ENCODE measurements around the gene TSPEAR.

TSPEAR gene

DNA sequence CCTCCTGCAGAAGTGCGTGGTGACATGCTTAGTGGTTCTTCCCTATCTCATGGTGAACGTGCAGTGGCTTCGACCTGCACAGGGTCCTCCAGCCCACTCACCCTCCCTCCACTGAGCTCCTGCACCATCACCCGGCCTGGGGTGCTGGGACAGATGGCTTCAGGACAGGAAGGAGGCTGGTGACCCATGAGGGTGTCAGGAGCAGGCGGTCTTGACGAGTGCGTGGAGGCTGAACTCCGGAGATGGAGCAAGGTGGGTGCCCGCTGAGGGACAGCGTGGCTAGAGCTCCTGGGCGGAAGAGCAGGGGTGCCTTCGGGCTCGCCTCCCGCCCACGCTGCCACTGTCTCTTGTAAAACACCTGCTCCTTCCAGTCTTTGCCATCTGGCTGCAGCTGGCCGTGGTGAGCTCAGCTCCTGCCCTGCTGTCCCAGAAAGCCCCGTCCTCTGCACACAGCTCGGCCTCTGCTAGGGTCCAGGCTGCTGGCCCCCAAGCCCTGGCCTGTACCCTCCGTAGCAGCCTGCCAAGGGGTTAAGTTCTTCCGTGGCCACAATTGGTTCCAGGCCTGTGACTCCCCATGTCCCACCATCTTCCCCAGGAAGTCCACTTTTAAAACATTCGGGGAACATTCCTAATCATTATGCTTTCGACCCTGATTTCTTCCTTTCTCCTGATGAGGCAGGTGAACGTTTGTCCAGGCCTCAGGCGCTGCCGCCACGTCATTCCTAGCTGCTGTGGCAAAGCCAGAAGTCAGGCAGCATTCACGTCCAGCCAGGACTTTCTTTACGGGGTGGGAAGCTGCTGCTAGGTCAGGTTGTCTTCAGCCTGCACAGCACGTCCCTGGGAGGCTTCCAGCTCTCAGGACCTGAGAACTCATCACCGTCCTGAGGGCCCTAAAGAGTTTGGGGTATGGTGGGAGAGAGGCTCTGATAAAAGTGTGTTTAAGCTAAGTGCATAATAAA, 179.5 kb downstream of the TSPEAR start:
- H3K4me1 ChIP-seq (ENCODE audit: control insufficient read depth, insufficient read depth, low read length): no peaks in the 10 kb centered on the region
- no peak overlapping the region for H3K9ac ChIP-seq (ENCODE audit: low read length)
- no peaks in the 10 kb centered on the region for H3K36me3 ChIP-seq (ENCODE audit: control insufficient read depth, insufficient read depth, low read length)
- H3K27ac ChIP-seq (ENCODE audit: low read depth, low read length): no peak overlapping the region
- no peaks in the 10 kb centered on the region for H3K27me3 ChIP-seq (ENCODE audit: control insufficient read depth, insufficient read depth, low read length)
- 0 out of 2 replicates have a peak, but pooled peaks cover 2% of the 10 kb centered on the region for H3K9me3 ChIP-seq (ENCODE audit: control insufficient read depth, insufficient read depth, low read depth, low read length)
- no peak overlapping the region for H3K4me3 ChIP-seq (ENCODE audit: low read depth, low read length)

DNA sequence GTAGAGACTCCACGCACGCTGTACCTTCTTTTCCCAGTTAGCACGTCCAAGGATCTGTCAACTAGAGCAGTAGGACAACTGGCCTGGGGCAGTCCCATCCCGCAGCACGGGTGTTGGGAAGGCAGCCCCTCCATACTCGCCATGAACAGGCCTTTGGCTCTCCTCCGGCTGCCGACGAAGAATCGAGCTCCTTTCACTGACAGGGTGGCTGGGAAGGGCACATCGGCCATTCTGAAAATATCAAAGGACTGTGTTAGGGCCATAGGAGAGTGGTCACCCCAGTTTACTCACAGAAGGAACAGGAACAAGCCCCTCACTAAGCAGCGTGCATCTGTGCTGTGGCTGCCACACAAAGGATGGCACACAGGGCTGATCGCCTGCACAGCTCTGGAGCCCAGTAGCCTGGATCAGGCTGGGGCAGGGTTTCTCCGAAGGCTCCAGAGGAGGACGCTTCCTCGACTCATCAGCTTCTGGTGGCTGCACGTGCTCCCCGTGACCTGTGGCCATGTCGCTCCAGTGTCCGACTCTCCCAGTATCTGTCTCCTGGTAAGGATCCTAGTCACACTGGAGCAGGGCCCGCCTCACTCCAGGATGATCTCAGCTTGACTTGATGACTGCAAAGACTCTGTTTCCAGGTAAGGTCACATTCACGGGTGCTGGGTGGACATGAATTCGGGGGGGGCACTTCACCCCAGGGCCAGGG, 180.3 kb downstream of the TSPEAR start:
- H3K4me3 ChIP-seq (ENCODE audit: low read depth, low read length): no peak overlapping the region
- H3K9ac ChIP-seq (ENCODE audit: low read length): no peak overlapping the region
- H3K4me1 ChIP-seq (ENCODE audit: control insufficient read depth, insufficient read depth, low read length): no peaks in the 10 kb centered on the region
- H3K27ac ChIP-seq (ENCODE audit: low read depth, low read length): no peak overlapping the region
- no peaks in the 10 kb centered on the region for H3K36me3 ChIP-seq (ENCODE audit: control insufficient read depth, insufficient read depth, low read length)
- 0 out of 2 replicates have a peak, but pooled peaks cover 2% of the 10 kb centered on the region for H3K9me3 ChIP-seq (ENCODE audit: control insufficient read depth, insufficient read depth, low read depth, low read length)
- no peaks in the 10 kb centered on the region for H3K27me3 ChIP-seq (ENCODE audit: control insufficient read depth, insufficient read depth, low read length)

DNA sequence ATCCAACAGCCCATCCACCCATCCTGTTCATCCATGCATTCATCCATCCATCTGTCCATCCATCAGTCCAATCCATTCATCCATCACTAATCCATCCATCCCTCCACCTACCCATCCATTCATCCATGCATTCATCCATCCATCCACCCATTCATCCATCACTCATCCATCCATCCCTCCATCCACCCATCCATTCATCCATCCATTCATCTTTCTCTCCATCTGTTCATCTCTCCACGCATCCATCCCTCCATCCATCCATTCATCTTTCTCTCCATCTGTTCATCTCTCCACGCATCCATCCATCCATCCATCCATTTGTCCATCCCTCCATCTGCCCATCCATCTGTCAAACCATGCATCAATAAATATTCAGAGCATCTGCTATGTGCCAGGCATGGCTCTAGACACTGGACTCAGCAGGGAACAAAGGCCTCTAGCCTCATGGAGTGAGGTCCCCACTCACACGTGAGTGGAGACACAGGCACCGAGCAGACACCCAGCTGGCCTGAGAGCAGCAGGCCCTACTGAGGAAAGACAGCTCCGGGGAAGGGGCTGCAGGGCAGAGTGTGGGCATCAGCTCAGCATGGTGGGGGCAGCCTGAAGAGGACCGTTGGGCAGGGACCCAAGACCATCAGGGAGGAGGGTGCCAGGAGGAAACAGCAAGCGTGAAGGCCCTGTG, 181.0 kb downstream of the TSPEAR start:
- Histone ChIP-seq H3K27ac (ENCODE audit: low read depth, low read length) (no peak overlapping the region), H3K36me3 (ENCODE audit: control insufficient read depth, insufficient read depth, low read length) (no peaks in the 10 kb centered on the region), H3K27me3 (ENCODE audit: control insufficient read depth, insufficient read depth, low read length) (no peaks in the 10 kb centered on the region), H3K4me3 (ENCODE audit: low read depth, low read length) (no peak overlapping the region), H3K9me3 (ENCODE audit: control insufficient read depth, insufficient read depth, low read depth, low read length) (0 out of 2 replicates have a peak, but pooled peaks cover 2% of the 10 kb centered on the region), H3K4me1 (ENCODE audit: control insufficient read depth, insufficient read depth, low read length) (no peaks in the 10 kb centered on the region), H3K9ac (ENCODE audit: low read length) (no peak overlapping the region)

DNA sequence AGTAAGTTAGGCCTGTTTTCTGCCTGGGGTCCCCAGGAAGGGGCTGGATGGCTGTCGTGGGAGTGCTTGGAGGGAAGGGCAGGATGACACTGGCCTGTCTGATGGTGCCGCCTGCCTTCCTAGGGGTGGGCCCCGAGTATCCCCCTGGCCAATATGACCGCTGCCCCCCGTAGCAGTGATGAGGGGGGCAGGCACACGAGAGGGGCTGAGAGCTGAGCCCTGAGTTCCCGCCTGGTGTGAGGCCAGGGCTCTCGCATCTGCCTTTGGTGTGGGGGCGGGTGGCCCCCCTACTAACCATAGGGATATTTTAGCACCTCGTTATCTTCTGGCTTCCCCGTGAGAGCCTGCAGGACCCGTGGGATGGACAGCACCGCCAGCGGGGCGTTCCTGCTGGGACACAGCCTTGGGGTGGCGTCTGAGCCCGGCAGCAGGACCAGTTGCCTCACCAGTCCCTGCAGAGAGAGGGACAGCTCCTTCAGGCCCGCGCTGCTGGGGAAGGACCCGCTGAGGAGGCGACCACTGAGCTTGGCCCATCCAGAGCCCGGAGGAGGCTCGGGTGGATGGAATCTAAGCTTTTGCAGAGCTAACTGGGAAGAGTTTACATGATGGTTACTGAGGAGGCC, 181.8 kb downstream of the TSPEAR start:
- Histone ChIP-seq H3K27me3 (ENCODE audit: control insufficient read depth, insufficient read depth, low read length) (no peaks in the 10 kb centered on the region), H3K4me3 (ENCODE audit: low read depth, low read length) (no peak overlapping the region), H3K9ac (ENCODE audit: low read length) (no peak overlapping the region), H3K9me3 (ENCODE audit: control insufficient read depth, insufficient read depth, low read depth, low read length) (peaks cover 3% of the 10 kb centered on the region; the same call in 1 of the 2 replicates), H3K4me1 (ENCODE audit: control insufficient read depth, insufficient read depth, low read length) (no peaks in the 10 kb centered on the region), H3K36me3 (ENCODE audit: control insufficient read depth, insufficient read depth, low read length) (no peaks in the 10 kb centered on the region), H3K27ac (ENCODE audit: low read depth, low read length) (no peak overlapping the region)

DNA sequence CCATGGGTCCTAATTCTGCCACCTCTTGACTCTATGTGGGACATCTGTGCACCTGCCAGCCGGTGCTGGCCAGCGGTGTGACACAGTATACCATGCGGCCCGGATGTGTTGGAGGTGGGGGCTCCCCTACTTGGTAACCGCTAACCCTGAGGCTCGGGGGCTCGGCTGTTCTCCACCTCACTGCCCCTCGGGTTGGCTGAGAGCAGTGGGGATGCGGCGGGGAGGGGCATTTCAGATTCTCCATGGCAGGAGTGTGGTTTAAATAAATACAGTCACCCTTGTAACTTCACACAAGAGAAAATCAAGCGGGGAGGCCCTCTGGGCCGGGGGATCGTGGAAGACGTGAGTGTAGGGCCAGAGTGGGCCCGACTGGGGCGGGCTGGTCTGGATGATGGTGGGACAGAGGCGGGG, 182.4 kb downstream of the TSPEAR start:
- H3K36me3 ChIP-seq (ENCODE audit: control insufficient read depth, insufficient read depth, low read length): no peaks in the 10 kb centered on the region
- H3K27ac ChIP-seq (ENCODE audit: low read depth, low read length): no peak overlapping the region
- H3K4me1 ChIP-seq (ENCODE audit: control insufficient read depth, insufficient read depth, low read length): no peaks in the 10 kb centered on the region
- H3K27me3 ChIP-seq (ENCODE audit: control insufficient read depth, insufficient read depth, low read length): no peaks in the 10 kb centered on the region
- no peak overlapping the region for H3K4me3 ChIP-seq (ENCODE audit: low read depth, low read length)
- peaks cover 7% of the 10 kb centered on the region; the same call in 1 of the 2 replicates for H3K9me3 ChIP-seq (ENCODE audit: control insufficient read depth, insufficient read depth, low read depth, low read length)
- no peak overlapping the region for H3K9ac ChIP-seq (ENCODE audit: low read length)

DNA sequence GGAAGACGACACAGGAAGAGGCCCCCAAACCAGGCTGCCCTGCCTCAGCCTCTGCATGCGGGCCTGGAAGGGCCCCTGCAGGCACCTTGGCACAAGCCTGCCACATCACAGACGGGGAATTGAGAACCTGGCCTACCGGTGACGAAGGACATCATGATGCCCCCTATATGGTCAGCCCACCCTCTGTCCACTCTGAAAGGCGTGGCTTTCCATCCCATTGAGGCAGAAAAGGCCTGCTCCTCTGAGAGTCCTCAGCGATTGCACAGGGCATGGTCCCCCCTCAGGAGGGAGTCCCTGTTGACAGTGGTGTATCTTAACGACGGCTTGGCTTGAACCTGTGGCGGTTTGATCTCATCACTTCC, 182.8 kb downstream of the TSPEAR start:
- peaks cover 11% of the 10 kb centered on the region for H3K9me3 ChIP-seq (ENCODE audit: control insufficient read depth, insufficient read depth, low read depth, low read length)
- H3K27me3 ChIP-seq (ENCODE audit: control insufficient read depth, insufficient read depth, low read length): no peaks in the 10 kb centered on the region
- no peak overlapping the region for H3K27ac ChIP-seq (ENCODE audit: low read depth, low read length)
- H3K4me1 ChIP-seq (ENCODE audit: control insufficient read depth, insufficient read depth, low read length): no peaks in the 10 kb centered on the region
- no peak overlapping the region for H3K9ac ChIP-seq (ENCODE audit: low read length)
- no peak overlapping the region for H3K4me3 ChIP-seq (ENCODE audit: low read depth, low read length)
- no peaks in the 10 kb centered on the region for H3K36me3 ChIP-seq (ENCODE audit: control insufficient read depth, insufficient read depth, low read length)

DNA sequence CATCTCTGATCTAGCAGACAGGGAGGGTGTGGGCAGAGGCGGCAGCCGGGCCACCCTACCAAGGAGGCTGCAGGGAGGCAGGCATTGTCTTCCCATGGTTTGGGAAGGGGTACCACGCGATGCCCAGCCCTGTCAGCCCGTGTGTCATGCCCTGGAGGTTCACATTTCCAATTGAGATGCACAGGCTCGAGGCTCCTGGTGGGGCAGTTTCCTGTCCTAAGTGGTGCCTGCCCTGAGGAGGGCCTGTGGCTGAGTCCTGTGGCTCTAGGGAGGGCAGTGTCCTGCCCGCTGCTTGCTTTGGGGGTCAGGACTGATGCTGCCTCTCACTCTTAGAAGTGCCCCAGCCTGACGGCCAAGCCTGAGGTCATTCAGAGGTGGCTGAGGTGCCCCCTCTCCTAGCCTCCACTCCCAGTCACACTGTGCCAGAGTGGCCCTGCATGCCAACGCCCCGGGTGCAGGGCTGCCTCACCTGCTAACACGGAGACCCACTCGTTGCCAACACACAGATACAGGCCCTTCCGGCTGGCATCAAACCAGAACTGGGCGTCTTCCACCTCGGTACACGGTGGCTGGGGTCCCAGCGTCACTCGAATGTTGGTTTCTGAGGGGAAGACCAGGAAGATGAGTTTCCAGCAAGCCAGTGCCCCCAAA, 183.3 kb downstream of the TSPEAR start:
- Histone ChIP-seq H3K4me1 (ENCODE audit: control insufficient read depth, insufficient read depth, low read length) (no peaks in the 10 kb centered on the region), H3K27me3 (ENCODE audit: control insufficient read depth, insufficient read depth, low read length) (no peaks in the 10 kb centered on the region), H3K36me3 (ENCODE audit: control insufficient read depth, insufficient read depth, low read length) (no peaks in the 10 kb centered on the region), H3K9me3 (ENCODE audit: control insufficient read depth, insufficient read depth, low read depth, low read length) (peaks cover 16% of the 10 kb centered on the region), H3K9ac (ENCODE audit: low read length) (no peak overlapping the region), H3K27ac (ENCODE audit: low read depth, low read length) (no peak overlapping the region), H3K4me3 (ENCODE audit: low read depth, low read length) (no peak overlapping the region)

DNA sequence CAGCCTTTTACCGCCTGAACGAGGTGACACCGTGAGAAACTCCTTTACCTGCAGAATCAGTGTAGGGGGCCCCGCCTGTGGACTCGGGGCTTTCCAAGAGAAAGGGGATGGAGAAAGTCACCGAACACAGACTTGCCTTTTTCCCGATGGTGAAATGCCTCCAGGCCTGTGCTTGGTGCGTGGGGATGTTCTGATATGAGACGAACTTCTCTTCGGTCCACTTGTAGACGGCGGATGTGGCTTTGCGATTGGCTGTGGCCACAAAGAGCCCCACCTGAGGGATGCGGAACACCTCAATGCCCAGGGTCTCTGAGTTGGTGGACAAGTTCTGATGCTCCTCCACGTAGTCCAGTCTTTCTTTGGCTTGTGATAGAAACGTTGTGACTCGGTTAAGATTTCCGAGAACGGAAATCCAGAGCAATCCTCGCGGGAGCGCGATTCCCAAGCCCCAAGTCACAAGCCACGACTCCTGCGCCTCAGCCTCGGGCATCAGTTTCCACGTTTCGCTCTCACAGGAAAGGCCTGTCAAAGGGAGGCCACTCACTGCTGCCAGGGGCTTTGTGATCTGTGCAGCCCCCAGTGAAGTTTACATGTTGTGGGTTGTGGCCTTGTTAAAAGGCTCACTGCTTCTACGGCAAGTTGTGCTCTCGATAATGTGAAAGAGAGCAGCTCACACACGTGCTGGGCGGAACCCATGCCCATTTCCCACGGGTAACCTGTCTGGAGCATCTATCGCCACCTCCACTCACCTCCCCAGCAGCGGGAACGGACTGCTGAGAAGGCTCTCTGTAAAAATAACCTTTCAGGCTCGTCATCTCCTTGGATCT, 184.0 kb downstream of the TSPEAR start:
- no peaks in the 10 kb centered on the region for H3K4me1 ChIP-seq (ENCODE audit: control insufficient read depth, insufficient read depth, low read length)
- no peak overlapping the region for H3K9ac ChIP-seq (ENCODE audit: low read length)
- H3K27me3 ChIP-seq (ENCODE audit: control insufficient read depth, insufficient read depth, low read length): no peaks in the 10 kb centered on the region

DNA sequence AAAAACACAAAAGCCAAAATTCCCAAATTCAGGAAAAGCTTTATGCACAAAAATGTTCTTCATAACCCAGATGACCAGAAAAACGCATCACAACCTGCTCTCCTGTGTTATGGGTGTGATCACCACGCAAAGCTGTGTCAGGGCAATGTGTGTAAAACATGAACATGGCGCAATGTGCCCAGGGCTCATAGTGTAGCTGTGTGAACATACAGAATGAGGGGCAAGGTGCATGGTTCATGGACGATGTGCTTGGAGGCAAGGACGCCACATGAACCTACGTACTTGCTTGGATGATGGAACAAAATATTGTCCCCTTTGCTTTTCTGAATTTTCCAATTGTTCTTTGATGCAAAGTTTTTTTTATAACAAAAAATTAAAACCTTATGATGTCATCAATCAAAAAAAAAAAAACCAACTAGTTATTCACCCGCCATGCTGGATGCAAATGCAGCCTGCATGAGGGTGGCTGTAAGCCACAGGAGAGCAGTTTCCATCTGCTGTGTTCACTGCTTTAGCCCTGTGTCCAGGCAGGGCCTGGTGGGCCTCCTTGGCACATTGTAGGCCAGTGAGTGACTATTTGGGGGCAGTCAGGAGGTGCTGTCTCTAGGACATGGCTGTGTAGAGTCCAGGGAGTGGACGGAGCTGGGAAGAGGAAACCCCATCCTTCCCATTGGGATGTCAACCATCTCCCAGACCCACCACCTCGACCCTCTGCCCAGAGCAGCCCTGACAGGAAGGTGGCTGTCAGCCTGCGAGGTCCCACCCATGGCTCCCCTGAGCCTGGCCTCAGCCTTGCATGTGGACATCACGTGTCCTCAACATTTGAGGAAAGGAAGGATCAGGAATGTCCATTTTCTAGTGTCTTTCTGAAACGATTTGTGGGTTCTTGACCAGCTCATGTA, 185.0 kb downstream of the TSPEAR start:
- H3K4me3 ChIP-seq (ENCODE audit: low read depth, low read length): no peak overlapping the region
- no peaks in the 10 kb centered on the region for H3K36me3 ChIP-seq (ENCODE audit: control insufficient read depth, insufficient read depth, low read length)
- peaks cover 16% of the 10 kb centered on the region for H3K9me3 ChIP-seq (ENCODE audit: control insufficient read depth, insufficient read depth, low read depth, low read length)
- H3K9ac ChIP-seq (ENCODE audit: low read length): no peak overlapping the region
- no peaks in the 10 kb centered on the region for H3K4me1 ChIP-seq (ENCODE audit: control insufficient read depth, insufficient read depth, low read length)
- H3K27me3 ChIP-seq (ENCODE audit: control insufficient read depth, insufficient read depth, low read length): no peaks in the 10 kb centered on the region
- H3K27ac ChIP-seq (ENCODE audit: low read depth, low read length): no peak overlapping the region

More for the DNA sequence above, 184.0 kb downstream of the TSPEAR start:
- Histone ChIP-seq H3K27ac (ENCODE audit: low read depth, low read length) (no peak overlapping the region), H3K9me3 (ENCODE audit: control insufficient read depth, insufficient read depth, low read depth, low read length) (peaks cover 16% of the 10 kb centered on the region), H3K4me3 (ENCODE audit: low read depth, low read length) (no peak overlapping the region), H3K36me3 (ENCODE audit: control insufficient read depth, insufficient read depth, low read length) (no peaks in the 10 kb centered on the region)

All from HUES6 (cell line).